GM12865 (cell line): Measurements from ENCODE around the gene ATG16L2.
A peak's percentile ranks its signal among the peaks of the same experiment; 100 is the strongest.
"Not testable (repeated sequence)": the region's sequence is repeated elsewhere in the genome, so short reads cannot be mapped to it uniquely, and the experiment has no call there.

Source experiments
- DNase-seq: peaks from one replicate; pipeline ENCODE4 v3.0.0; 2010; ENCODE audit warnings: low read depth
- H3K4me3 ChIP-seq: 2 replicates; pipeline ENCODE4 v1.5.1; 2011; ENCODE audit warnings: mild to moderate bottlenecking, low read depth, low read length, control low read depth
- CTCF ChIP-seq: IDR thresholded peaks from 2 replicates; pipeline ENCODE4 v1.5.1; 2011; ENCODE audit warnings: low read length, control low read depth, low read depth, inconsistent platforms; ENCODE audit not compliant: insufficient read depth; ENCODE audit errors: missing control alignments

Gene ATG16L2

GRCh38 chr11:72826942-72827480 lies 12.8 kb downstream of the ATG16L2 start:
- TF ChIP-seq CTCF, result no peak

GRCh38 chr11:72827656-72828055 lies 13.4 kb downstream of the ATG16L2 start:
- peak; percentile 17 for DNase-seq
- not testable (repeated sequence) for H3K4me3 ChIP-seq

More at GRCh38 chr11:72826942-72827480, 12.8 kb downstream of the ATG16L2 start:
- DNase-seq, result no peak
- H3K4me3 ChIP-seq, result no peak overlapping the region

DNA sequence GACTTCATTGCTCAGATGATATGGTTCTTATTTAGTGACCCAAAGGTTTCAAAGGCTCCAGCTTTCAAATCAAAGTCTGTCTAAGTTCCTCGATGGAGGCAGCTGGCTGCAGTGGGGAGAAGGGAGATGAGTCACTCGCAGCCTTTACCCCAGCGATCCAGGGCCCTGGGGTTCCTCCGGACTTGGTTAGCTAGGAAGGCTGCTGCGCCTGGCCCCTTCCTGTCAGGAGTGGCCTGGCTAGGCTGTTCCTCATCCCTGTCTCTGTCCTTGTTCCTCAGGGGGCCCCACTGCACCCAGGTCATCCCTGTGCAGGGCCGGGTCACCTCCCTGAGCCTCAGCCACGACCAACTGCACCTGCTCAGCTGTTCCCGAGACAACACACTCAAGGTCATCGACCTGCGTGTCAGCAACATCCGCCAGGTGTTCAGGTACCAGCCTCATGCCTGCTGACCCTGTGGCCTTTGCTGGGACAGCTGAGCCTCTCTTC lies 13.9 kb downstream of the ATG16L2 start:
- no peak for DNase-seq
- no peak overlapping the region for H3K4me3 ChIP-seq
- TF ChIP-seq CTCF, result no peak

DNA sequence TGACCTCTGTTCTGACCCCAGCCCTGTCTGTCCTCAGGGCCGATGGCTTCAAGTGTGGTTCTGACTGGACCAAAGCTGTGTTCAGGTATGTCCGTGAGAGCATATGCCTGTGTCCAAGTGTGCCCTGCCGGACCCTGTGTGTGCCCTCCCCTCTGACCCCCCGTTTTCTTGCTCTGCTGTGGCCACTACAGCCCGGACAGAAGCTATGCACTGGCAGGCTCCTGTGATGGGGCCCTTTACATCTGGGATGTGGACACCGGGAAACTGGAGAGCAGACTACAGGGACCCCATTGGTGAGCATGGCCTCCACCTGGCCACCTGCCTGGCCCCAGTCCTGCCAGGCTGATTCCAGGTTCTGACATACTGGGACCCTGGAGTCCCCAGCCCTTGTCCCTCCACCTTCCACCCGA lies 14.5 kb downstream of the ATG16L2 start:
- H3K4me3 ChIP-seq, result no peak overlapping the region
- no peak for TF ChIP-seq CTCF
- DNase-seq, result no peak

GRCh38 chr11:72829178-72829577 lies 15.0 kb downstream of the ATG16L2 start:
- H3K4me3 ChIP-seq, result no peak overlapping the region
- DNase-seq, result no peak
- no peak for TF ChIP-seq CTCF

- no peak for TF ChIP-seq CTCF
- DNase-seq, result no peak
- H3K4me3 ChIP-seq, result no peak overlapping the region
Observed at GRCh38 chr11:72829884-72830533, 15.8 kb downstream of the ATG16L2 start.

DNA sequence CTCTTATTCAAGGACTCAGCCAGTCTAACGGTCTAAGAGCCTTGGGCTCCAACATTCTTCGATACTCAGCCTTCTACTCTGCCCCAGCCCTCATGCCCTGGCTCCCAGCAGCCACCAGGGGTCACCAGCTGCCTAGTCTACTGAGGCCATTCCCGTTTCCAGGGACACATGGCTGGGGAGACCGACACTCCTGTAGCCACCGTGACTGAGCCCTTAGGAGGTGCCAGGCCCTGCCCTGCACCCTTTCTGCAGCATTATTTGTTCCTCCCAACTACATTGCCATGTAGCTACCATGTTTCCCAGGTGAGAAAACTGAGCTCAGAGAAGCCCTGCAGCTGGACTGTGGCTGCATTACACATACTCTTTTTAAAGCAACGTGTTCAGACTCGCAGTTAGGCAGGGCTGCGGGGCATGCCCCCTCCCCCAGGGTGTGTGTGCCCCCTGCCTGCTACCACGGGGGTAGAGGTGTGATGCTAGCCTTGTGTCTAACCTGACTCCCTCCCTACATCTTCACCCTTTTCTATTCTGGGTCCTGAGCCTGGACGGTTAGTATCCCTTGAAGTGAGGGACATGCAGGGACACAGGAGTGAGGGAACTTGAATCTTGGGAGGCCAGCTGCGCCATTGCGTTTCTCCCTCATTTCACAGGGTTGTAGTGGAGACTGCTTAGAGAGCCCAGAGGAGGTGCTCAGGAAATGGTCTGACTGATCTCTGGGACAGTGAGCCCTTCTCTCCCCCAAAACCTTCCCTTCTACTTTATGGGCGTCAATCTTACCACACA lies 17.5 kb downstream of the ATG16L2 start:
- peak; percentile 70 for TF ChIP-seq CTCF
- peak; percentile 59 for DNase-seq
- no peak overlapping the region for H3K4me3 ChIP-seq
